Right cardiac atrium (tissue), 5 donors: ENCODE results near the gene FHIT. TPM values are rescaled to one million over a fixed set of nuclear protein-coding genes. Genes with fewer than 3 reads are reported as not detected.

Source experiments
- ATAC-seq, 2 donors: fragments of 200-7000 bp; cut with Tn5 transposase; one replicate each; pipeline versions ENCODE4 v1.8.0 to v1.9.1; 2020; ENCODE audit warnings: moderate library complexity in 2 of 2, mild to moderate bottlenecking in 1 of 2
- DNase-seq, 3 donors: peaks; one replicate each; pipeline ENCODE4 v3.0.0-alpha.2; 2020
- H3K27ac ChIP-seq: one replicate; pipeline ENCODE4 v1.5.1; 2013; ENCODE audit warnings: mild to moderate bottlenecking, low read length, control low read depth, moderate library complexity
- H3K27me3 ChIP-seq: one replicate; pipeline ENCODE4 v1.6.1; 2013; ENCODE audit not compliant: control insufficient read depth, insufficient read depth
- H3K4me1 ChIP-seq: one replicate; pipeline ENCODE4 v1.6.1; 2013; ENCODE audit warnings: low read length; ENCODE audit not compliant: control insufficient read depth, insufficient read depth
- H3K4me3 ChIP-seq: one replicate; pipeline ENCODE4 v1.5.1; 2013; ENCODE audit warnings: low read length, control low read depth
- H3K9me3 ChIP-seq: one replicate; pipeline ENCODE4 v1.6.1; 2013; ENCODE audit warnings: low read length; ENCODE audit not compliant: control insufficient read depth
- WGBS: extraction: QIAGEN DNeasy Blood & Tissue Kit; methylation state at CpG from one replicate; pipeline ENCODE4 v1.1.7; 2013; 5-methylcytosine and 5-hydroxymethylcytosine counted together
- intact Hi-C, 4 donors: fragments of 100-400 bp; cut with DNase I; formaldehyde crosslinking; loops; one replicate each; pipeline versions ENCODE4 v1.11.0 to v1.14.0; 2022 to 2023
- polyA plus RNA-seq: library from polyadenylated mRNA; stranded (reverse); fragments of 200-250 nt; gene quantifications from one replicate; pipeline ENCODE4 v1.2.3, GENCODE V29; 2013
- total RNA-seq, 4 donors: library from RNA; stranded (reverse); fragmentation: NEBNext Ultra II Directional; extraction: Animal tissue kit (Norgen Biotek cat#: 25700); gene quantifications; one replicate each; pipeline ENCODE4 v1.2.1, GENCODE V29; 2021
- donor health status: healthy with polysubstance abuse.
- donor health status: DM: no; HTN: yes; CAD: no.
- donor health status: DM: no; HTN: no; CAD: no.
- donor health status: DM: no; HTN: yes; CAD: no; lungs with severe emphysema.
- donor health status: DM: yes; HTN: yes; CAD: no.

The FHIT gene
- total and polyA plus RNA-seq, 5 donors = 16.5 to 25.8 (median 21.4) TPM

- H3K27ac ChIP-seq = no peak overlapping the region
- intact Hi-C loops = no loop called here
- whole genome bisulfite sequencing = 76% methylated on average over 1 of the region's 1 CpG
- DNase-seq = no peak
- no peaks in the 10 kb centered on the region for H3K4me1 ChIP-seq
- H3K9me3 ChIP-seq = no peaks in the 10 kb centered on the region
- no peak overlapping the region for H3K4me3 ChIP-seq
- ATAC-seq = no peak
- no peaks in the 10 kb centered on the region for H3K27me3 ChIP-seq
These were observed 1170.6 kb downstream of the FHIT start for GRCh38 chr3:60080648-60081047.

DNA sequence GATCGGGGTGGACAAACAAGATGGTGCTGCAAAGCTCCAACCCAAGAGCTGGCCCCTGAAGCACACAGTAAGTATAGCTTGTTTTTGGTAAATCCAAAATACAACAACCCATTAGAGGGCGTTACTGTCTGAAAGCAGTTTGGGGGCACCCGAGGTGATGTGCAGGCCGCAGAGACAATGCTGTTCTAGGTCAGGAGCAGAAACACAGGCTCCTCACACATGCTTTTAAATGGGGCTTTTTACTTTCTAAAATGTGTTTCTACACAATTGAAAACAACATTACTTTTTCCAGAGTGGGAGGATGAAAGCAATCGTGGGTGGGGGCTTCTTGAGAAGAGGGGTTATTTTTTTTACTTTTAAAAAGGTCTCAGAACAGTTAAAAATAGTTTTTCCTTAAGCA is 1172.2 kb downstream of the FHIT start:
- no peak overlapping the region for H3K4me3 ChIP-seq
- WGBS = 50% methylated on average over 5 of the region's 5 CpGs
- DNase-seq = no peak
- H3K9me3 ChIP-seq = no peaks in the 10 kb centered on the region
- no peak for ATAC-seq
- intact Hi-C loops = no loop called here
- no peaks in the 10 kb centered on the region for H3K27me3 ChIP-seq
- no peaks in the 10 kb centered on the region for H3K4me1 ChIP-seq
- H3K27ac ChIP-seq = no peak overlapping the region

DNA sequence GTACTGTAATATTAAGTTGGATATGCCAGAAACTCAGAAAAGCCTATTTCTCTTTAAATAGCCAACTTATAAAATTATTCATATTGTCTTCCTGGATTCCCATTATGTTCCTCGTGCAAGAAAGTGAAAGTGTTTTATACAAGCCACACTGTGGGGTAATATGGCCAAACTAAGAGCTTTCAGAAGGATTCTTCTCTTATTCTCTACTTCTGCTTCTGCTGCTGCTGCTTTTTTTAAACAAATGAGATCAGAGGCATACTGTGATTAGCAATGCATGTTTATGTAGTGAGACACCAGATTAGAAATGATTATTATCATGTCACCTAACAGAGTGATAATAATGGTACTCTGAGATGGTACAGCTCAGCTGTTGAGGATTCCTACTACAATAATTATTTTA is 1174.9 kb downstream of the FHIT start:
- H3K27me3 ChIP-seq = no peaks in the 10 kb centered on the region
- no peak overlapping the region for H3K4me3 ChIP-seq
- WGBS = 31% methylated on average over 1 of the region's 1 CpG
- no peak for DNase-seq
- intact Hi-C loops = no loop called here
- no peaks in the 10 kb centered on the region for H3K4me1 ChIP-seq
- ATAC-seq = no peak
- H3K27ac ChIP-seq = no peak overlapping the region
- H3K9me3 ChIP-seq = no peaks in the 10 kb centered on the region

- Histone ChIP-seq H3K27ac (no peak overlapping the region), H3K9me3 (no peaks in the 10 kb centered on the region), H3K4me3 (no peak overlapping the region), H3K27me3 (no peaks in the 10 kb centered on the region), H3K4me1 (no peaks in the 10 kb centered on the region)
- intact Hi-C loops = no loop called here
- no peak for DNase-seq
- ATAC-seq = no peak
These were observed 1177.3 kb downstream of the FHIT start for GRCh38 chr3:60073942-60074341.

- Histone ChIP-seq H3K4me3 (no peak overlapping the region), H3K4me1 (no peaks in the 10 kb centered on the region), H3K27me3 (no peaks in the 10 kb centered on the region), H3K27ac (no peak overlapping the region), H3K9me3 (no peaks in the 10 kb centered on the region)
- 79% methylated on average over 4 of the region's 4 CpGs for WGBS
- intact Hi-C loops = no loop called here
- ATAC-seq (no peak), DNase-seq (no peak)
These were observed 1178.0 kb downstream of the FHIT start for GRCh38 chr3:60073228-60073627.

DNA sequence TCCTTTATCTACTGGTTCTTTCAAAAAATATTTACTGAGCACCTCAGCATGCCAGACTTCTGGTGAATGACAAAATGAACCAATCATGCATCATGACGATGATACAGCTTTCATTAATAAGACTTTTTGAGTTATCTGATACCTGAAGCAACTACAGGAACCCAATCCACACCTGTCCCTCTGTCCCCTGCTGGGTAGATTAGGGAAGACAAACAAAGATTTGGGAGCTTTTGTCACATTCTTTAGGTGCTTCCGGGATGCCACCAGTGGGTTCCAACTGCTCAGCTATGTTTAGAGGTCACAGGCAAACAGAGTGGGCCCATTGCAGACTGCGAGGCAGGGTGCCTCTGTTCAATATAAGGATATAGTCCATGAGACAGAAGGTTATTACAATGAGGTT is 1180.9 kb downstream of the FHIT start:
- no peak for DNase-seq
- Histone ChIP-seq H3K4me1 (no peaks in the 10 kb centered on the region), H3K27me3 (no peaks in the 10 kb centered on the region), H3K9me3 (no peaks in the 10 kb centered on the region), H3K27ac (no peak overlapping the region), H3K4me3 (no peak overlapping the region)
- ATAC-seq = no peak
- intact Hi-C loops = no loop called here
- 82% methylated on average over 3 of the region's 3 CpGs for WGBS

DNA sequence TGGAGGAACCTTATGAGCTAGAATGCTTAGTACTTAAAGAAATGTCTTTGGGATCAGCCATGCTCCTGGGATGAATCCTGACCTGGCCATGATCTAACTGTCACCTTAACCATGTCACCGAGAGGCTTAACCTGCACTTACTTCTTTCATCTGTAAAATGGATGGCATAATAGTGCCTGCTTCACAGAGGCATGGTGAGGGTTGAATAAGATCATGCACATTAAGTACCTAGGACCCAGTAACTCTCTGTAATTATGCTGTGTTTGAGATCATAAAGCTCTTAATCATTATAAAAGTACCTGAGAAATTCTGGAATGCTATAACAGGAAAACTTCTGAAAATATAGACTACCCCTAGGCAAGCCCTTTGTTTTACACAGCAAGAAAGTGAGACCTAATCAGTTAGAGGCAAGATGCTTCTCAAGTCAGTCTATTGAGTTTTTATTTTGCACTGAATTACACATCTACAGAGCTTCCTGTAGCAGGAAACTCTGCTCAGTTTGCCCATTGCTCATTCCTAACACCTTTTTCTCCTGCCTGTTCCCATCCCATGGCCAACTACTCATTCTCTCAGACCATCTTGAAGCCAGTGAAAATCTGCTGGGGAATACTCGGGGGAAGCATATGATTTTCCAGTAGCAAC is 1185.9 kb downstream of the FHIT start:
- H3K9me3 ChIP-seq = no peaks in the 10 kb centered on the region
- ATAC-seq (no peak), DNase-seq (no peak)
- H3K27ac ChIP-seq = no peak overlapping the region
- WGBS = 39% methylated on average over 2 of the region's 2 CpGs
- intact Hi-C loops = no loop called here
- no peaks in the 10 kb centered on the region for H3K27me3 ChIP-seq
- no peaks in the 10 kb centered on the region for H3K4me1 ChIP-seq
- no peak overlapping the region for H3K4me3 ChIP-seq

DNA sequence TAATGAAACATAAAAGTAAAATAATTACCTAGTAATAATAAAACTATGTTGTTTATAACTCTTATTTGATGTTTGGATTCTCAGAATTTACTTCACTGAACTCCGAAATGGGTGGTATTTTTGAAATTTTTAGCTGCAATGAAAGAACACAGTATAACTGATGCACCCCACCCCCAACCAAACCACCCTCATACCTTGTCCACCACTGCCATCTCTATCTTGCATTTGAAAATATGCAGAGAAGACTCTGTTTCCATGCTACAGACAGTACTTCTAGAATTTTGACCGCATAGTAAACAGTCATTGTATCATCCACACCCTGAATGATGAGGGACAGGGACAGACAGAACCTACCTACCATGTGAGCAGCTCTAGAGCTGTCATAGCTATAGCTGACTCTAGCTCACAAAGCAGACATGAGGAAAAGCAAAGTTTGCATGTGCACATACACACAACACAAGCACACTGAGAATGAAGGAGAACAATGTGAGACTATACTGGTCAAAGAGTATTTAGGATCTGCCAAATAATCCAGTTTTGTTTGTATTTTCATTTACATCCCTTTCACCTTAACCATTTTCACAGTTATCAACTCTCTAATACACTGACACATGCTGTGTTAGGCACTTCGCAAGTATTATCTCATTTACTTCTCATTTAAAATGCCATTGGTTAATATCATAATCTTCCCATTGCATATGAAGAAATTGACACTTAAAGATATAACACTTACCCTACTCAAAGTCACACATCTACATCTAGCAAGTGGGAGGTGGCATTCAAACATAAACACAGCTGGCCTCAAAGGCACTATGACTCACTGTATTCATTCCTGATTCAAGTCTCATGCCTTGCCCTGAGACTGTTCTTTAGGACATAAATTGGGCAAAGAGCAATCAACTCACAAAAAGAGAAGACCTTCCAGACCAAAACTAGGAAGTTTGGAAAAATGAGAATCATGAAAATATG is 1186.8 kb downstream of the FHIT start:
- H3K27me3 ChIP-seq = no peaks in the 10 kb centered on the region
- no peak overlapping the region for H3K27ac ChIP-seq
- H3K4me1 ChIP-seq = no peaks in the 10 kb centered on the region
- ATAC-seq = no peak
- DNase-seq = no peak
- no peaks in the 10 kb centered on the region for H3K9me3 ChIP-seq
- no peak overlapping the region for H3K4me3 ChIP-seq
- WGBS = 84% methylated on average over 3 of the region's 3 CpGs
- intact Hi-C loops = no loop called here

- Histone ChIP-seq H3K27ac (no peak overlapping the region), H3K4me1 (no peaks in the 10 kb centered on the region), H3K27me3 (no peaks in the 10 kb centered on the region), H3K4me3 (no peak overlapping the region), H3K9me3 (no peaks in the 10 kb centered on the region)
- ATAC-seq (no peak), DNase-seq (no peak)
- 44% methylated on average over 4 of the region's 4 CpGs for WGBS
- intact Hi-C loops = no loop called here
These were observed 1194.8 kb downstream of the FHIT start for GRCh38 chr3:60056404-60056803.

DNA sequence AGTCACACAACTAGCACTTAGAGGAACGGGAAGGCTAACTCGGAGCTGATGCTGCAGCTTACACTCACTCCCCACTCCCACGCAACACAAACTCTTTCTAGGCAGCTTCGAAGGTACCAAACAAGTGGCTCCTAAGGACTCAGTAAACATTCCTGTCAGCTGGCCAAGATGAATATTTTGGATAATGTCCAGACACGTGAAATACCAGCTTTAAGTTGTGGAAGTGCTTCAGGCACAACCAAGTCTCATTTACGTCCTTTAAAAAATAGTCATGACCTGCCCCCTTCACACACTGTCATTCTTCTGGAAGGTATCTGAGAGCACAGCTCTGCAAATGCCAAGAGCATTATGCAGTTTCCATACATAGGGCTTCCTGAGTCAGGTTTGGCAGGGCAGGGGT is 1195.5 kb downstream of the FHIT start:
- Histone ChIP-seq H3K4me3 (no peak overlapping the region), H3K4me1 (no peaks in the 10 kb centered on the region), H3K9me3 (no peaks in the 10 kb centered on the region), H3K27me3 (no peaks in the 10 kb centered on the region), H3K27ac (no peak overlapping the region)
- DNase-seq (no peak), ATAC-seq (no peak)
- intact Hi-C loops = no loop called here
- WGBS = 35% methylated on average over 6 of the region's 6 CpGs

DNA sequence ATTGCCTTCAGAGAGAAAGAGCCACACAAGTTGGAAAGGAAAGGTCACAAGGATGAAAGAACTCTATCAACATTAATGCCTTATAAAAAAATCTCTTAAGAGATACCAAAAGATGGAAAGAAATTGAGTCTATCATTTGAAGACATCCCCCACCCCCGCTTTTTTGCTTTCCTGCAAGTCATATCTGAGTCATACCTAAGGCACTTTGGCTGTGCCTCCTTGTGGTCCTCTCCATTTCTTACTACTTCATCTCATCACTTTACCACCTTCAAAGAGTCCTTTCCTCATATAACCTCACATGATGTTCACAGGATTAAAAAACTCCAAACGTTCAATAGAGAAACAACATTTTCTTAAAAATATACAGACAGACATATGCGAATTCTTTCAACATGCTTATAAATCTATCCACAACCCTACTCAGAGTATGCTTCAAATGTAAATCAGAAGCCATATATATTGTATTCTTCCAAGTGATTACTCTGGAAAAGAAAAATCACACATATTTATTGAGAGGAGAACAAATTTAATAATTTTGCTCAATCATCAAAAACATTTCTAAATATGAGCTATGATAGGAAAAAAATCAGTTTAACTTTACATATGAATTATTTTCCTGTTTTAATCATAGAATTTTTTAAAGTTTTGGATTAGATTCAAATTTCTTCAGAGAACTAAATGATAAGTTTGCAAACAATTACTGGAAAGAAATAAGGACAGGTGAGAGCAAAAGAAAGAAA is 1197.6 kb downstream of the FHIT start:
- no peaks in the 10 kb centered on the region for H3K27me3 ChIP-seq
- H3K4me1 ChIP-seq = no peaks in the 10 kb centered on the region
- ATAC-seq = no peak
- no peaks in the 10 kb centered on the region for H3K9me3 ChIP-seq
- no peak overlapping the region for H3K4me3 ChIP-seq
- H3K27ac ChIP-seq = no peak overlapping the region
- DNase-seq = no peak
- intact Hi-C loops = no loop called here
- WGBS = 83% methylated on average over 3 of the region's 3 CpGs
